MV-4-11 (cell line): ENCODE data around the gene MTRF1.
"Not testable (repeated sequence)": the region's sequence is repeated elsewhere in the genome, so short reads cannot be mapped to it uniquely, and the experiment has no call there.

Experiments used
- DNase-seq: peaks from one replicate; lab custom pipeline; 2025; lab: John Stamatoyannopoulos, UW

MTRF1 gene

GRCh38 chr13:41282129-41282571 is 18.8 kb upstream of the MTRF1 start:
- peak; percentile 87 for DNase-seq

GRCh38 chr13:41279156-41279555 is 15.8 kb upstream of the MTRF1 start:
- DNase-seq, result not testable (repeated sequence)

GRCh38 chr13:41276824-41277223 is 13.4 kb upstream of the MTRF1 start:
- no peak for DNase-seq

- no peak for DNase-seq
Measured at GRCh38 chr13:41274881-41275280, 11.5 kb upstream of the MTRF1 start.

- DNase-seq, result no peak
Measured at GRCh38 chr13:41273831-41274441, 10.6 kb upstream of the MTRF1 start.

- no peak for DNase-seq
Measured at GRCh38 chr13:41271456-41272285, 8.3 kb upstream of the MTRF1 start.

GRCh38 chr13:41268764-41269163 is 5.4 kb upstream of the MTRF1 start:
- peak; percentile 32 for DNase-seq

- DNase-seq, result no peak
Measured at GRCh38 chr13:41267106-41267505, 3.7 kb upstream of the MTRF1 start.

- DNase-seq, result no peak
Measured at GRCh38 chr13:41259875-41260501, 3.4 kb downstream of the MTRF1 start.

GRCh38 chr13:41257535-41257934 is 5.8 kb downstream of the MTRF1 start:
- DNase-seq, result no peak

GRCh38 chr13:41254902-41255301 is 8.5 kb downstream of the MTRF1 start:
- DNase-seq, result no peak

GRCh38 chr13:41250993-41251392 is 12.4 kb downstream of the MTRF1 start:
- no peak for DNase-seq

- DNase-seq, result no peak
Measured at GRCh38 chr13:41246969-41247680, 16.3 kb downstream of the MTRF1 start.

GRCh38 chr13:41244556-41244955 is 18.8 kb downstream of the MTRF1 start:
- no peak for DNase-seq

GRCh38 chr13:41241626-41242025 is 21.8 kb downstream of the MTRF1 start:
- no peak for DNase-seq

GRCh38 chr13:41236369-41236768 is 27.0 kb downstream of the MTRF1 start:
- no peak for DNase-seq

GRCh38 chr13:41232578-41233480 is 30.5 kb downstream of the MTRF1 start:
- peak; percentile 65 for DNase-seq

- DNase-seq, result no peak
Measured at GRCh38 chr13:41231786-41232185, 31.6 kb downstream of the MTRF1 start.

GRCh38 chr13:41231025-41231677 is 32.2 kb downstream of the MTRF1 start:
- DNase-seq, result no peak

- no peak for DNase-seq
Measured at GRCh38 chr13:41229356-41229755, 34.0 kb downstream of the MTRF1 start.
